Measurements from ENCODE around the gene AGTRAP. TPM values are rescaled to one million over a fixed set of nuclear protein-coding genes. Genes with fewer than 3 reads are reported as not detected.

AGTRAP gene
- total and polyA plus RNA-seq, 2 experiments from 2014 or later: 34.2 to 71.9 TPM

DNA sequence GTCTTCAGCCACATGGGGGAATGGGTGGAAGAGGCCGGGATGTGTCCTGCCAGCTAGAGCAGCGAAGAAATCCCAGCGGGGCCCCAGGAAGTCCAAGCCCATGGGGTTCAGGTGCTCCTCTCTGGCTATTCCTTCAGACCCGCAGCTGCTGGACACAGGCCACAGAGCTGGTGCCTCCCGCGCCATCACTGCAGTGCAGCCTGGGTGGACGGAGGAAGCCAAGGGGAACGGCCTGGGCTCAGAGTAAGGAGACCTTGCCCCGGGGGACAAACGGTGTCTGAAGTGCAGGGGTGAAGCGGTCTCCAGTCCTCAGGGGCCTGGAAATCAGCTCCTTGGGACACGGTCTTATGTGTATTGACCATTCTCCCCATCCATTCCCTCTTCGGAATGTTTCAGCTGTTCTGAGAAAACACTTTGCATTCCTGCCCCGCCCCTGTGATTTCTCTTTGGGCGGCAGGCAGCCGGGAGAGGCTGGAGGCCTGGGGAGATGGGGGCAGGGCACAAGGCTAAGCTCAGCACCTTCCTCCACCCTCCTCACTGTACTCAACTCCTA is 51.4 kb downstream of the AGTRAP start:
- H3K4me2 ChIP-seq: peak overlapping the region; percentile 43
- no peaks in the 10 kb centered on the region for H3K9me2 ChIP-seq (replicated peaks; ENCODE audit: insufficient read depth)
- no peaks in the 10 kb centered on the region for H3K79me2 ChIP-seq
- H3K27me3 ChIP-seq: no peaks in the 10 kb centered on the region
- peaks cover 46% of the 10 kb centered on the region for H3K4me1 ChIP-seq (ENCODE audit: insufficient read depth)
- 37% methylated on average over 16 of the region's 16 CpGs for WGBS (ENCODE audit: low lambda C conversion rate, missing lambda C conversion rate)
- H3K4me3 ChIP-seq: no peak overlapping the region
- H4K20me1 ChIP-seq (ENCODE audit: insufficient read depth, poor library complexity, severe bottlenecking): no peaks in the 10 kb centered on the region
- H3K36me3 ChIP-seq (replicated peaks; ENCODE audit: insufficient read depth, low read depth): no peaks in the 10 kb centered on the region
- DNase-seq (ENCODE audit: low spot score): peak; percentile 73
- no peak for TF ChIP-seq EZH2phosphoT487 (IDR thresholded peaks at IDR 0.05; ENCODE audit: low read depth, severe bottlenecking, unreplicated experiment)
- TF ChIP-seq, protein P1, sequence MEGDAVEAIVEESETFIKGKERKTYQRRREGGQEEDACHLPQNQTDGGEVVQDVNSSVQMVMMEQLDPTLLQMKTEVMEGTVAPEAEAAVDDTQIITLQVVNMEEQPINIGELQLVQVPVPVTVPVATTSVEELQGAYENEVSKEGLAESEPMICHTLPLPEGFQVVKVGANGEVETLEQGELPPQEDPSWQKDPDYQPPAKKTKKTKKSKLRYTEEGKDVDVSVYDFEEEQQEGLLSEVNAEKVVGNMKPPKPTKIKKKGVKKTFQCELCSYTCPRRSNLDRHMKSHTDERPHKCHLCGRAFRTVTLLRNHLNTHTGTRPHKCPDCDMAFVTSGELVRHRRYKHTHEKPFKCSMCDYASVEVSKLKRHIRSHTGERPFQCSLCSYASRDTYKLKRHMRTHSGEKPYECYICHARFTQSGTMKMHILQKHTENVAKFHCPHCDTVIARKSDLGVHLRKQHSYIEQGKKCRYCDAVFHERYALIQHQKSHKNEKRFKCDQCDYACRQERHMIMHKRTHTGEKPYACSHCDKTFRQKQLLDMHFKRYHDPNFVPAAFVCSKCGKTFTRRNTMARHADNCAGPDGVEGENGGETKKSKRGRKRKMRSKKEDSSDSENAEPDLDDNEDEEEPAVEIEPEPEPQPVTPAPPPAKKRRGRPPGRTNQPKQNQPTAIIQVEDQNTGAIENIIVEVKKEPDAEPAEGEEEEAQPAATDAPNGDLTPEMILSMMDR (IDR thresholded peaks at IDR 0.05; ENCODE audit: poor library complexity): no peak
- TF ChIP-seq EZH2 (IDR thresholded peaks at IDR 0.05; ENCODE audit: borderline replicate concordance): no peak
- no peaks in the 10 kb centered on the region for H3K9me3 ChIP-seq (ENCODE audit: low read depth)
- no peak overlapping the region for H2AFZ ChIP-seq
- H3K27ac ChIP-seq: peak overlapping the region; percentile 86

DNA sequence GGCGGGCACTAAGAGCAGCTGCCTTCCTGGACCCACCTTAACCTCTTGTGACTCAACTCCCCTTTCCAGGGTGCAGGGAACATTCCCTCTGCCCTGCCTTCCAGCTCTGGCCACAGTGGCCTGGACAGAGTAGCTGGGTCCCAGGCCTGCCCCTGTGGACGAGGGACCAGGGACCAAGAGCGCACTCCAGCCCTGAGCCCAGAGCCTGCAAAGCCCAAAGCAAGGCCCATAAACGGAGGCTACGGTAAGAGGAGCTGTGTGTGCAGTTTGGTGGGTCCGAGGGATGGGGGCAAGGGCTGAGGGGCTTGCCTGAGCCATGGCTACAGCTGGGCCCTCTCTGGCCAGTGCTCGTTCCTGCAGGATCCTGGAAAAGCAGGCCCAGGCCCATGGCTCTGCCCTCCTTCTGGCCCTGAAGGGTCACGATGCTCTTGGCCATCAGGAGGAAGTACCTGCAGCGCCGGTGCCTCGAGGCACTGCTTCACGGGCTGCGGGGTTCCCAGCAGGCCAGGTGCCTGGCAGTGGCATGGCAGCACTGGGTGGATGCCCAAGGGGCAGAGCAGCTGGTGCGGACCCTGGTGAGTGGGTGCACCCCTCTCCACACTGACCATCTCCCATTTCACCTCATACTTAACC is 52.0 kb downstream of the AGTRAP start:
- H2AFZ ChIP-seq: no peak overlapping the region
- H3K4me1 ChIP-seq (ENCODE audit: insufficient read depth): peaks cover 51% of the 10 kb centered on the region
- H3K9me3 ChIP-seq (ENCODE audit: low read depth): no peaks in the 10 kb centered on the region
- H3K27ac ChIP-seq: peak overlapping the region; percentile 86
- no peaks in the 10 kb centered on the region for H3K79me2 ChIP-seq
- no peaks in the 10 kb centered on the region for H3K36me3 ChIP-seq (replicated peaks; ENCODE audit: insufficient read depth, low read depth)
- H3K4me3 ChIP-seq: no peak overlapping the region
- no peaks in the 10 kb centered on the region for H4K20me1 ChIP-seq (ENCODE audit: insufficient read depth, poor library complexity, severe bottlenecking)
- no peaks in the 10 kb centered on the region for H3K9me2 ChIP-seq (replicated peaks; ENCODE audit: insufficient read depth)
- DNase-seq (ENCODE audit: low spot score): no peak
- no peak overlapping the region for H3K4me2 ChIP-seq
- H3K27me3 ChIP-seq: no peaks in the 10 kb centered on the region
- TF ChIP-seq, protein P1 (IDR thresholded peaks at IDR 0.05; ENCODE audit: poor library complexity): no peak
- TF ChIP-seq EZH2phosphoT487 (IDR thresholded peaks at IDR 0.05; ENCODE audit: low read depth, severe bottlenecking, unreplicated experiment) (no peak), EZH2 (IDR thresholded peaks at IDR 0.05; ENCODE audit: borderline replicate concordance) (no peak)
- 87% methylated on average over 14 of the region's 14 CpGs for WGBS (ENCODE audit: low lambda C conversion rate, missing lambda C conversion rate)

DNA sequence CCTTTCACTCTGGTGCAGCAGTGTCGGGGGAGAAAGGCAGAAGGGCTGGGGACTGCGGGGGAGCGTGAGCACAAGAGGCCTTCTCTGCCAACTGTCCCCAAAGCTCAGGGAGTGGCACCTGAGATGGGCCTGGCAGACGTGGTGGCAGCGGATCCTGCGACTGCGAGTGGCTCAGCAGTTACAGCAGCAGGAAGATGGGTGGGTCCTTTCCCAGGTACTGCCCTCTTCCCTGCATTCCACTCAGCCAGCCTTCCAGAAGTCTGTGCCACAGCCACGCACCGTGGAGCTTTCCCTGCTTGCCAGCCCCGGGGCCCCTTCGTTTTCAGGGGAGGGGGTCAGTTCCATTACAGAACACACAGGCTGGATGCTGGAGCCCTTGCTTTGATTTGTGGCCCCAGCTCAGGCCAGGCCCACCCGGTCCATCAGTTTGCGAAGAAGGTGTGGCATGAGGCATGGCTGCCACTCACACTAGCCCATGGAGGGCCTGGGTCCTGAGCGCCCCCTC is 52.7 kb downstream of the AGTRAP start:
- Histone ChIP-seq H3K79me2 (no peaks in the 10 kb centered on the region), H3K4me1 (ENCODE audit: insufficient read depth) (peaks cover 53% of the 10 kb centered on the region), H3K4me3 (no peak overlapping the region), H3K36me3 (replicated peaks; ENCODE audit: insufficient read depth, low read depth) (no peaks in the 10 kb centered on the region), H3K27ac (peak overlapping the region; percentile 92), H2AFZ (no peak overlapping the region), H3K9me2 (replicated peaks; ENCODE audit: insufficient read depth) (no peaks in the 10 kb centered on the region), H3K4me2 (no peak overlapping the region), H3K27me3 (no peaks in the 10 kb centered on the region), H4K20me1 (ENCODE audit: insufficient read depth, poor library complexity, severe bottlenecking) (no peaks in the 10 kb centered on the region), H3K9me3 (ENCODE audit: low read depth) (no peaks in the 10 kb centered on the region)
- TF ChIP-seq EZH2 (IDR thresholded peaks at IDR 0.05; ENCODE audit: borderline replicate concordance) (no peak), EZH2phosphoT487 (IDR thresholded peaks at IDR 0.05; ENCODE audit: low read depth, severe bottlenecking, unreplicated experiment) (no peak)
- TF ChIP-seq, protein P1 (IDR thresholded peaks at IDR 0.05; ENCODE audit: poor library complexity): no peak
- no peak for DNase-seq (ENCODE audit: low spot score)
- WGBS (ENCODE audit: low lambda C conversion rate, missing lambda C conversion rate): 92% methylated on average over 14 of the region's 14 CpGs

Data from hepatocyte (in vitro differentiated cells).